CD8-positive, alpha-beta memory T cell (primary cell): ENCODE results near the gene ZBTB2. TPM values are rescaled to one million over a fixed set of nuclear protein-coding genes. Genes with fewer than 3 reads are reported as not detected.
"Not testable (repeated sequence)": the region's sequence is repeated elsewhere in the genome, so short reads cannot be mapped to it uniquely, and the experiment has no call there.

Experiments used
- CTCF ChIA-PET: fragments of 350-600 bp; sonication (Branson Sonifier 250); formaldehyde crosslinking; loops from one replicate; lab custom pipeline; 2021; ENCODE audit warnings: antibody characterized with exemption; lab: Charles Lee
- POLR2A ChIA-PET: fragments of 350-600 bp; sonication (Branson Sonifier 250); formaldehyde crosslinking; loops from one replicate; lab custom pipeline; 2021; ENCODE audit warnings: antibody characterized with exemption; lab: Charles Lee
- DNase-seq, 5 donors: peaks; one replicate each; pipeline versions ENCODE4 v3.0.0 to v3.0.0-alpha.2; 2020 to 2022; ENCODE audit warnings: mixed read lengths in 1 of 5
- H3K27ac ChIP-seq: one replicate; pipeline ENCODE4 v1.7.0; 2013; ENCODE audit warnings: low read depth, mild to moderate bottlenecking, low read length, moderate library complexity
- H3K27me3 ChIP-seq: 2 replicates; pipeline ENCODE4 v1.7.0; 2013; ENCODE audit warnings: low read length, mild to moderate bottlenecking; ENCODE audit not compliant: insufficient read depth, poor library complexity, severe bottlenecking
- H3K36me3 ChIP-seq: 2 replicates; pipeline ENCODE4 v1.7.0; 2013; ENCODE audit warnings: mild to moderate bottlenecking, low read length, moderate library complexity; ENCODE audit not compliant: insufficient read depth
- H3K4me1 ChIP-seq: 2 replicates; pipeline ENCODE4 v1.7.0; 2013; ENCODE audit warnings: mild to moderate bottlenecking, low read length, moderate library complexity; ENCODE audit not compliant: insufficient read depth
- H3K4me3 ChIP-seq: 2 replicates; pipeline ENCODE4 v1.7.0; 2013; ENCODE audit warnings: mild to moderate bottlenecking, low read length
- H3K9me3 ChIP-seq: 2 replicates; pipeline ENCODE4 v1.7.0; 2013; ENCODE audit warnings: mild to moderate bottlenecking, low read length
- H3K27ac Mint-ChIP-seq, 8 donors: one replicate each; pipeline ENCODE4 v1.8.0; 2020 to 2021; ENCODE audit warnings: mixed read lengths in 8 of 8, mild to moderate bottlenecking in 6 of 8, inconsistent platforms in 3 of 8, moderate library complexity in 3 of 8
- H3K27me3 Mint-ChIP-seq, 2 donors: one replicate each; pipeline ENCODE4 v1.8.0; 2020 to 2021; ENCODE audit warnings: mixed read lengths in 2 of 2, mild to moderate bottlenecking in 1 of 2, moderate library complexity in 1 of 2
- H3K36me3 Mint-ChIP-seq, 3 donors: one replicate each; pipeline ENCODE4 v1.8.0; 2020 to 2021; ENCODE audit warnings: mixed read lengths in 3 of 3, inconsistent platforms in 1 of 3, mild to moderate bottlenecking in 1 of 3
- H3K4me1 Mint-ChIP-seq, 3 donors: one replicate each; pipeline ENCODE4 v1.8.0; 2020 to 2021; ENCODE audit warnings: mixed read lengths in 3 of 3, inconsistent platforms in 1 of 3, mild to moderate bottlenecking in 1 of 3
- H3K4me3 Mint-ChIP-seq, 7 donors: one replicate each; pipeline ENCODE4 v1.8.0; 2020 to 2021; ENCODE audit warnings: mixed read lengths in 7 of 7, mild to moderate bottlenecking in 6 of 7, moderate library complexity in 4 of 7, inconsistent platforms in 2 of 7
- H3K9me3 Mint-ChIP-seq, 5 donors: one replicate each; pipeline ENCODE4 v1.8.0; 2020 to 2022; ENCODE audit warnings: mixed read lengths in 5 of 5, mild to moderate bottlenecking in 3 of 5, moderate library complexity in 2 of 5, inconsistent platforms in 1 of 5
- polyA plus RNA-seq: library from polyadenylated mRNA; unstranded; fragments of 300-500 nt; fragmentation: Illumina TruSeq; gene quantifications from one replicate; pipeline ENCODE4 v1.2.3, GENCODE V29; 2021
- total RNA-seq, 2 experiments: library from RNA; stranded (reverse); gene quantifications; one replicate each; pipeline ENCODE4 v1.2.3, GENCODE V29; 2021

ZBTB2 gene
- total and polyA plus RNA-seq, 3 experiments from 2014 or later: 23.4 to 24.3 (median 24.0) TPM

GRCh38 chr6:151370509-151371078 is 20.8 kb downstream of the ZBTB2 start:
- H3K36me3 ChIP-seq: peaks cover 29% of the 10 kb centered on the region
- H3K27me3 ChIP-seq: no peaks in the 10 kb centered on the region
- peaks cover 40 to 48% (median 46%) of the 10 kb centered on the region in 3 donors for H3K4me1 Mint-ChIP-seq
- no peaks in the 10 kb centered on the region for H3K27me3 Mint-ChIP-seq
- H3K36me3 Mint-ChIP-seq: peaks cover 12 to 56% (median 15%) of the 10 kb centered on the region in 3 donors
- peak overlapping the region in 1 of 7 donors; percentile 66 for H3K4me3 Mint-ChIP-seq
- POLR2A ChIA-PET: no interaction called here
- peaks cover 37% of the 10 kb centered on the region for H3K4me1 ChIP-seq
- H3K27ac ChIP-seq: no peak overlapping the region
- no peak overlapping the region for H3K4me3 ChIP-seq
- no peaks in the 10 kb centered on the region for H3K9me3 ChIP-seq
- CTCF ChIA-PET: no interaction called here
- H3K9me3 Mint-ChIP-seq: peaks cover 0 to 2% (median 0%) of the 10 kb centered on the region in 5 donors
- no peak for DNase-seq
- H3K27ac Mint-ChIP-seq: peak overlapping the region in 3 of 8 donors; percentile 5 to 82 (median 74)

GRCh38 chr6:151365233-151365632 is 26.1 kb downstream of the ZBTB2 start:
- Mint-ChIP-seq H3K4me3 (no peak overlapping the region), H3K4me1 (peaks cover 0 to 5% (median 0%) of the 10 kb centered on the region in 3 donors), H3K27me3 (no peaks in the 10 kb centered on the region), H3K36me3 (peaks cover 6 to 72% (median 16%) of the 10 kb centered on the region in 3 donors), H3K27ac (peak overlapping the region in 2 of 8 donors; percentile 85 to 88), H3K9me3 (no peaks in the 10 kb centered on the region)
- ChIA-PET POLR2A (no interaction called here), CTCF (interaction anchor here (1.1 kb wide), 1 partner anchor 31 kb away, joined by 3 read pairs; no protein-coding TSS in a partner anchor)
- H3K36me3 ChIP-seq: peaks cover 27% of the 10 kb centered on the region
- H3K27me3 ChIP-seq: no peaks in the 10 kb centered on the region
- no peaks in the 10 kb centered on the region for H3K4me1 ChIP-seq
- no peak overlapping the region for H3K4me3 ChIP-seq
- H3K9me3 ChIP-seq: no peaks in the 10 kb centered on the region
- DNase-seq: no peak
- no peak overlapping the region for H3K27ac ChIP-seq

DNA sequence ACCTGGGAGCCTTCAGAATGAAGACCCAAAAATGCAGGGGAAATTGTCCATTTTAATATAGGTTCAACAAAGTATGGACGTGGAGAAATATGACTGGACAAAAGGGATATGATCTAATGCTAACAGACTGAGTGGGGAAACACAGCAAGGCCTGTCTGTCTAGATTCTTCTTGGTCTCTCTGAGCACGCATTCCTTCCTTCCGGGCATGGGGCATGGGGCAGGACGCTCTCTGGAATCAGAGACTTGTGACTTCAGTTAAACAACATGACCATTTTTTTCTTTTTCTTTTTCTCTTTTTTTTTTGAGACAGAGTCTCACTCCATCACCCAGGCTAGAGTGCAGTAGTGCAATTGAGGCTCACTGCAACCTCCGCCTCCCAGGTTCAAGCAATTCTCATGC is 31.9 kb downstream of the ZBTB2 start:
- POLR2A ChIA-PET: no interaction called here
- peaks cover 0 to 46% (median 11%) of the 10 kb centered on the region in 3 donors for H3K36me3 Mint-ChIP-seq
- no peak for DNase-seq
- Histone ChIP-seq H3K4me3 (no peak overlapping the region), H3K36me3 (peaks cover 5% of the 10 kb centered on the region), H3K9me3 (no peaks in the 10 kb centered on the region), H3K27me3 (no peaks in the 10 kb centered on the region), H3K27ac (no peak overlapping the region), H3K4me1 (no peaks in the 10 kb centered on the region)
- no peaks in the 10 kb centered on the region for H3K9me3 Mint-ChIP-seq
- no peaks in the 10 kb centered on the region for H3K27me3 Mint-ChIP-seq
- no peak overlapping the region for H3K27ac Mint-ChIP-seq
- H3K4me3 Mint-ChIP-seq: no peak overlapping the region
- peaks cover 0 to 8% (median 3%) of the 10 kb centered on the region in 3 donors for H3K4me1 Mint-ChIP-seq
- CTCF ChIA-PET: interaction anchor here (1.5 kb wide), 1 partner anchor 23 kb away, joined by 4 read pairs; no protein-coding TSS in a partner anchor

GRCh38 chr6:151358475-151358874 is 32.9 kb downstream of the ZBTB2 start:
- DNase-seq: no peak
- H3K36me3 ChIP-seq: peaks cover 5% of the 10 kb centered on the region
- ChIA-PET CTCF (interaction anchor here (1.3 kb wide), 1 partner anchor 11 kb away, joined by 3 read pairs; no protein-coding TSS in a partner anchor), POLR2A (no interaction called here)
- no peaks in the 10 kb centered on the region for H3K4me1 ChIP-seq
- H3K9me3 ChIP-seq: no peaks in the 10 kb centered on the region
- no peaks in the 10 kb centered on the region for H3K27me3 ChIP-seq
- H3K36me3 Mint-ChIP-seq: peaks cover 0 to 39% (median 7%) of the 10 kb centered on the region in 3 donors
- no peaks in the 10 kb centered on the region for H3K27me3 Mint-ChIP-seq
- peak overlapping the region in 1 of 8 donors; percentile 73 for H3K27ac Mint-ChIP-seq
- no peaks in the 10 kb centered on the region for H3K9me3 Mint-ChIP-seq
- no peak overlapping the region for H3K27ac ChIP-seq
- peaks cover 0 to 8% (median 3%) of the 10 kb centered on the region in 3 donors for H3K4me1 Mint-ChIP-seq
- no peak overlapping the region for H3K4me3 ChIP-seq
- H3K4me3 Mint-ChIP-seq: no peak overlapping the region

DNA sequence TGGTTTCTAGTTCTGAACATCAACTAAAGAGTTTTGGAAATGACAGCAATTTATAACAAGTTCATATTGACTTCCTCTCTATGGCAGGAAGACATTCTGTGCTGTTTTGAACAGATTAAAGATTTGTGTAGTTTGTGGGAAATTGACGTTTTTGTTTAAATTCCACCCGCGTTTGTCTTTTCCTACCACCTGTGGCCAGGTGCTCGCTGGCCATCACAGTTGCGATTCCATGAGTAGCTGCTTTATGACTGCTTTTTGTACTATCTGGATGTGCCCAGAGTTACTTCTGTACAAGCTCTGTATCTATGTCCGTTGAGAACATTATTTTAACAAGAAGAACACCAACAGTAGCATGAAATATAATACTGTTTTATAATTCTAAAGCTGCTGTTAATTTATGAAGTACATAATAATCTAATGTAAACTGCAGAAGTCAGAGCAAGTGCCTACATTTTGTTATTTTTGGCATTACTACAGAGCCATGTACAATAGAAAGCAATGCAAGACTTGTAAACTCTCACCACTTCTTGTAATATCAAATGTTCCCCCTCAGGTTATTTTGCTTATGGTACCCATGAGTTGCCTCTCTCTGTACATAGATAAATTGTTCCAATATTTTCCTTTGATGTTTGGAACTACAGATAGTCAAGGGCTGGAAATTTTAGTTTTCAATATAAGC is 33.5 kb downstream of the ZBTB2 start:
- peaks cover 0 to 8% (median 3%) of the 10 kb centered on the region in 3 donors for H3K4me1 Mint-ChIP-seq
- no peak overlapping the region for H3K4me3 ChIP-seq
- H3K36me3 ChIP-seq: peaks cover 5% of the 10 kb centered on the region
- H3K9me3 Mint-ChIP-seq: no peaks in the 10 kb centered on the region
- no peak overlapping the region for H3K4me3 Mint-ChIP-seq
- H3K36me3 Mint-ChIP-seq: peaks cover 0 to 37% (median 7%) of the 10 kb centered on the region in 3 donors
- H3K27me3 ChIP-seq: no peaks in the 10 kb centered on the region
- no peaks in the 10 kb centered on the region for H3K9me3 ChIP-seq
- DNase-seq: no peak
- peak overlapping the region in 1 of 8 donors; percentile 67 for H3K27ac Mint-ChIP-seq
- H3K27ac ChIP-seq: no peak overlapping the region
- ChIA-PET CTCF (interaction anchor here (1.3 to 1.7 kb wide), 2 partner anchors 11 to 33 kb away, joined by 3 to 7 read pairs; no protein-coding TSS in a partner anchor), POLR2A (interaction anchor here (0.7 kb wide), 1 partner anchor 84 kb away, joined by 3 read pairs; no protein-coding TSS in a partner anchor)
- H3K4me1 ChIP-seq: no peaks in the 10 kb centered on the region
- H3K27me3 Mint-ChIP-seq: no peaks in the 10 kb centered on the region

DNA sequence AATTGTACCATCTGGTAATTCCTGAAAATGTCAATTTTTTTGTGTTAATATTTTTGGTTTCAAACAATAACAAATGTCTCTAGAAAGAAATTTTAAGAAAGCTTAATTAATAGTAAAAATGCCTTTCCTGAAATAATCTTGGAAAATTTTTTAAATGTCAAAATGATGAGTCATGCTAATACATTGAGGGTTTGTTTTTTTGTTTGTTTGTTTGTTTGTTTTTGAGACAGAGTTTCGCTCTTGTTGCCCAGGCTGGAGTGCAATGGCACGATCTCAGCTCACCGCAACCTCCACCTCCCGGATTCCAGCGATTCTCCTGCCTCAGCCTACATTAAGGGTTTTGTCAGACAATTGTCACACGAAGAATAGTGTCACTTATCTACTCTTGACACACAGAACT is 34.4 kb downstream of the ZBTB2 start:
- H3K27me3 ChIP-seq, H3K9me3 Mint-ChIP-seq, H3K27ac ChIP-seq, H3K9me3 ChIP-seq, H3K4me3 Mint-ChIP-seq, H3K4me1 ChIP-seq, H3K27me3 Mint-ChIP-seq, H3K27ac Mint-ChIP-seq, H3K4me3 ChIP-seq, H3K4me1 Mint-ChIP-seq, DNase-seq, H3K36me3 ChIP-seq: not testable (repeated sequence)
- POLR2A ChIA-PET: interaction anchor here (0.7 kb wide), 1 partner anchor 85 kb away, joined by 3 read pairs; no protein-coding TSS in a partner anchor
- H3K36me3 Mint-ChIP-seq: peaks cover 0 to 29% (median 7%) of the 10 kb centered on the region in 3 donors
- CTCF ChIA-PET: interaction anchor here (0.9 to 1.7 kb wide), 4 partner anchors 12 to 49 kb away, joined by 3 to 7 read pairs (median 3); no protein-coding TSS in a partner anchor

GRCh38 chr6:151353795-151354194 is 37.6 kb downstream of the ZBTB2 start:
- no peak overlapping the region for H3K27ac ChIP-seq
- H3K4me1 Mint-ChIP-seq: peaks cover 0 to 8% (median 3%) of the 10 kb centered on the region in 3 donors
- no peaks in the 10 kb centered on the region for H3K9me3 Mint-ChIP-seq
- no peak overlapping the region for H3K27ac Mint-ChIP-seq
- no peaks in the 10 kb centered on the region for H3K27me3 Mint-ChIP-seq
- H3K36me3 Mint-ChIP-seq: peaks cover 0 to 14% (median 4%) of the 10 kb centered on the region in 3 donors
- ChIA-PET POLR2A (no interaction called here), CTCF (interaction anchor here (1.6 kb wide), 1 partner anchor 123 kb away, joined by 3 read pairs; no protein-coding TSS in a partner anchor)
- DNase-seq: no peak
- H3K27me3 ChIP-seq: no peaks in the 10 kb centered on the region
- no peaks in the 10 kb centered on the region for H3K36me3 ChIP-seq
- no peaks in the 10 kb centered on the region for H3K9me3 ChIP-seq
- H3K4me3 Mint-ChIP-seq: no peak overlapping the region
- no peak overlapping the region for H3K4me3 ChIP-seq
- H3K4me1 ChIP-seq: no peaks in the 10 kb centered on the region
